HL-60 (cell line): ENCODE results near the gene PDE3A.
A peak's percentile ranks its signal among the peaks of the same experiment; 100 is the strongest.

Experiments
- DNase-seq, 2 experiments: peaks; one replicate each; pipeline ENCODE4 v3.0.0-alpha.2; 2010 to 2020; ENCODE audit warnings: low read depth in 1 of 2, low spot score in 1 of 2
- H3K27ac ChIP-seq: fragments of 250-450 bp; sonication (Bioruptor Pico); replicated peaks from 2 replicates; pipeline ENCODE4 v1.5.1; 2020; ENCODE audit warnings: mild to moderate bottlenecking, moderate library complexity
- H3K27me3 ChIP-seq: fragments of 250-450 bp; sonication (Bioruptor Pico); 2 replicates; pipeline ENCODE4 v1.5.1; 2021; ENCODE audit warnings: mild to moderate bottlenecking, moderate library complexity; ENCODE audit not compliant: insufficient read depth, poor library complexity, severe bottlenecking
- H3K4me3 ChIP-seq: replicated peaks from 2 replicates; pipeline ENCODE4 v1.5.1; 2011; ENCODE audit warnings: mild to moderate bottlenecking, control low read depth, low read length; ENCODE audit not compliant: insufficient read depth
- CTCF ChIP-seq: IDR thresholded peaks from one replicate; pipeline ENCODE4 v1.5.1; 2011; ENCODE audit warnings: low read length, control low read depth, inconsistent platforms; ENCODE audit not compliant: insufficient read depth
- GABPA ChIP-seq: IDR thresholded peaks from 2 replicates; pipeline ENCODE4 v1.6.1; 2012; ENCODE audit warnings: low read depth
- POLR2AphosphoS5 ChIP-seq: IDR thresholded peaks from 2 replicates; pipeline ENCODE4 v1.6.1; 2012; ENCODE audit warnings: low read depth
- REST ChIP-seq: IDR thresholded peaks from 2 replicates; pipeline ENCODE4 v1.6.1; 2012; ENCODE audit warnings: low read depth; ENCODE audit not compliant: insufficient replicate concordance
- SPI1 ChIP-seq: IDR thresholded peaks from 2 replicates; pipeline ENCODE4 v1.6.1; 2012; ENCODE audit warnings: low read depth, mild to moderate bottlenecking, borderline replicate concordance

Gene PDE3A

GRCh38 chr12:20444595-20445170 is 76.3 kb downstream of the PDE3A start:
- TF ChIP-seq CTCF: no peak
- no peak for TF ChIP-seq REST
- TF ChIP-seq SPI1: peak; percentile 78
- TF ChIP-seq GABPA: no peak
- no peak for TF ChIP-seq POLR2AphosphoS5
- peak in 1 of 2 experiments; percentile 21 for DNase-seq
- Histone ChIP-seq H3K27me3 (no peaks in the 10 kb centered on the region), H3K27ac (no peak overlapping the region), H3K4me3 (0 out of 2 replicates have a peak overlapping the region, but pooled peaks have one; percentile 6)

- no peak for TF ChIP-seq CTCF
- no peak for TF ChIP-seq REST
- TF ChIP-seq GABPA: no peak
- TF ChIP-seq SPI1: no peak
- TF ChIP-seq POLR2AphosphoS5: no peak
- DNase-seq: no peak
- H3K27me3 ChIP-seq: no peaks in the 10 kb centered on the region
- H3K27ac ChIP-seq: no peak overlapping the region
- no peak overlapping the region for H3K4me3 ChIP-seq
These were observed 77.3 kb downstream of the PDE3A start for GRCh38 chr12:20445687-20446086.

- H3K27me3 ChIP-seq: no peaks in the 10 kb centered on the region
- no peak for TF ChIP-seq REST
- TF ChIP-seq CTCF: no peak
- TF ChIP-seq GABPA: no peak
- TF ChIP-seq SPI1: no peak
- TF ChIP-seq POLR2AphosphoS5: no peak
- no peak overlapping the region for H3K4me3 ChIP-seq
These were observed 78.5 kb downstream of the PDE3A start for GRCh38 chr12:20446836-20447235.

More at GRCh38 chr12:20446836-20447235, 78.5 kb downstream of the PDE3A start:
- no peak for DNase-seq
- no peak overlapping the region for H3K27ac ChIP-seq
